Measurements from ENCODE around the gene BMP2K.
A peak's percentile ranks its signal among the peaks of the same experiment; 100 is the strongest.

Gene BMP2K

GRCh38 chr4:78754872-78755271, 21.3 kb upstream of the BMP2K start:
- H3K9me3 Mint-ChIP-seq = no peaks in the 10 kb centered on the region
- H3K4me1 Mint-ChIP-seq = peaks cover 35% of the 10 kb centered on the region
- no peak for ATAC-seq (ENCODE audit: low read depth)
- no peak overlapping the region for H3K27ac Mint-ChIP-seq
- DNase-seq (ENCODE audit: low spot score in 2 of 2) = no peak
- H3K27me3 Mint-ChIP-seq = no peaks in the 10 kb centered on the region
- H3K36me3 Mint-ChIP-seq = no peaks in the 10 kb centered on the region
- no peak overlapping the region for H3K4me3 Mint-ChIP-seq

- Mint-ChIP-seq H3K4me1 (peaks cover 28% of the 10 kb centered on the region), H3K36me3 (no peaks in the 10 kb centered on the region), H3K27ac (no peak overlapping the region), H3K4me3 (no peak overlapping the region), H3K27me3 (no peaks in the 10 kb centered on the region), H3K9me3 (no peaks in the 10 kb centered on the region)
- ATAC-seq (ENCODE audit: low read depth) (no peak), DNase-seq (ENCODE audit: low spot score in 2 of 2) (no peak)
Measured at GRCh38 chr4:78756137-78756536, 20.0 kb upstream of the BMP2K start.

GRCh38 chr4:78756776-78757175, 19.4 kb upstream of the BMP2K start:
- Mint-ChIP-seq H3K9me3 (no peaks in the 10 kb centered on the region), H3K4me1 (peaks cover 25% of the 10 kb centered on the region), H3K27ac (no peak overlapping the region), H3K27me3 (no peaks in the 10 kb centered on the region), H3K36me3 (no peaks in the 10 kb centered on the region), H3K4me3 (no peak overlapping the region)
- DNase-seq (ENCODE audit: low spot score in 2 of 2) = no peak
- ATAC-seq (ENCODE audit: low read depth) = no peak

- no peak for ATAC-seq (ENCODE audit: low read depth)
- DNase-seq (ENCODE audit: low spot score in 2 of 2) = no peak
- no peak overlapping the region for H3K4me3 Mint-ChIP-seq
- no peaks in the 10 kb centered on the region for H3K36me3 Mint-ChIP-seq
- H3K27ac Mint-ChIP-seq = no peak overlapping the region
- H3K27me3 Mint-ChIP-seq = no peaks in the 10 kb centered on the region
- peaks cover 22% of the 10 kb centered on the region for H3K4me1 Mint-ChIP-seq
- no peaks in the 10 kb centered on the region for H3K9me3 Mint-ChIP-seq
Measured at GRCh38 chr4:78757574-78757973, 18.6 kb upstream of the BMP2K start.

GRCh38 chr4:78758085-78758484, 18.1 kb upstream of the BMP2K start:
- no peak overlapping the region for H3K4me3 Mint-ChIP-seq
- ATAC-seq (ENCODE audit: low read depth) = no peak
- no peak overlapping the region for H3K27ac Mint-ChIP-seq
- peaks cover 18% of the 10 kb centered on the region for H3K4me1 Mint-ChIP-seq
- no peaks in the 10 kb centered on the region for H3K9me3 Mint-ChIP-seq
- H3K27me3 Mint-ChIP-seq = no peaks in the 10 kb centered on the region
- no peaks in the 10 kb centered on the region for H3K36me3 Mint-ChIP-seq
- DNase-seq (ENCODE audit: low spot score in 2 of 2) = no peak

GRCh38 chr4:78762529-78762928, 13.6 kb upstream of the BMP2K start:
- H3K4me3 Mint-ChIP-seq = no peak overlapping the region
- H3K27me3 Mint-ChIP-seq = no peaks in the 10 kb centered on the region
- ATAC-seq (ENCODE audit: low read depth) (no peak), DNase-seq (ENCODE audit: low spot score in 2 of 2) (no peak)
- no peak overlapping the region for H3K27ac Mint-ChIP-seq
- H3K4me1 Mint-ChIP-seq = peaks cover 20% of the 10 kb centered on the region
- H3K36me3 Mint-ChIP-seq = no peaks in the 10 kb centered on the region
- no peaks in the 10 kb centered on the region for H3K9me3 Mint-ChIP-seq

GRCh38 chr4:78763251-78763650, 12.9 kb upstream of the BMP2K start:
- Mint-ChIP-seq H3K9me3 (no peaks in the 10 kb centered on the region), H3K36me3 (no peaks in the 10 kb centered on the region), H3K27me3 (no peaks in the 10 kb centered on the region), H3K4me1 (peaks cover 21% of the 10 kb centered on the region), H3K27ac (no peak overlapping the region), H3K4me3 (no peak overlapping the region)
- ATAC-seq (ENCODE audit: low read depth) = no peak
- no peak for DNase-seq (ENCODE audit: low spot score in 2 of 2)

GRCh38 chr4:78763763-78764387, 12.3 kb upstream of the BMP2K start:
- Mint-ChIP-seq H3K36me3 (no peaks in the 10 kb centered on the region), H3K4me3 (no peak overlapping the region), H3K9me3 (no peaks in the 10 kb centered on the region), H3K27ac (no peak overlapping the region), H3K4me1 (peaks cover 24% of the 10 kb centered on the region), H3K27me3 (no peaks in the 10 kb centered on the region)
- ATAC-seq (ENCODE audit: low read depth) = no peak
- no peak for DNase-seq (ENCODE audit: low spot score in 2 of 2)

- ATAC-seq (ENCODE audit: low read depth) = no peak
- Mint-ChIP-seq H3K4me1 (peaks cover 24% of the 10 kb centered on the region), H3K9me3 (no peaks in the 10 kb centered on the region), H3K4me3 (no peak overlapping the region), H3K27ac (no peak overlapping the region), H3K27me3 (no peaks in the 10 kb centered on the region), H3K36me3 (no peaks in the 10 kb centered on the region)
- DNase-seq (ENCODE audit: low spot score in 2 of 2) = no peak
Measured at GRCh38 chr4:78764498-78764961, 11.6 kb upstream of the BMP2K start.

- DNase-seq (ENCODE audit: low spot score in 2 of 2) (no peak), ATAC-seq (ENCODE audit: low read depth) (no peak)
- Mint-ChIP-seq H3K4me3 (no peak overlapping the region), H3K9me3 (no peaks in the 10 kb centered on the region), H3K27me3 (no peaks in the 10 kb centered on the region), H3K4me1 (peaks cover 24% of the 10 kb centered on the region), H3K36me3 (no peaks in the 10 kb centered on the region), H3K27ac (peak overlapping the region; percentile 25)
Measured at GRCh38 chr4:78765432-78766006, 10.6 kb upstream of the BMP2K start.

GRCh38 chr4:78766026-78766425, 10.1 kb upstream of the BMP2K start:
- no peak for DNase-seq (ENCODE audit: low spot score in 2 of 2)
- H3K4me3 Mint-ChIP-seq = peak overlapping the region; percentile 24
- H3K27ac Mint-ChIP-seq = peak overlapping the region; percentile 25
- no peak for ATAC-seq (ENCODE audit: low read depth)
- H3K36me3 Mint-ChIP-seq = no peaks in the 10 kb centered on the region
- H3K4me1 Mint-ChIP-seq = peaks cover 24% of the 10 kb centered on the region
- H3K9me3 Mint-ChIP-seq = no peaks in the 10 kb centered on the region
- H3K27me3 Mint-ChIP-seq = no peaks in the 10 kb centered on the region

GRCh38 chr4:78766650-78767049, 9.5 kb upstream of the BMP2K start:
- ATAC-seq (ENCODE audit: low read depth) = peak; percentile 100
- H3K36me3 Mint-ChIP-seq = no peaks in the 10 kb centered on the region
- H3K27me3 Mint-ChIP-seq = no peaks in the 10 kb centered on the region
- H3K27ac Mint-ChIP-seq = peak overlapping the region; percentile 25
- peak in 1 of 2 donors; percentile 44 for DNase-seq (ENCODE audit: low spot score in 2 of 2)
- H3K4me1 Mint-ChIP-seq = peaks cover 24% of the 10 kb centered on the region
- H3K9me3 Mint-ChIP-seq = no peaks in the 10 kb centered on the region
- H3K4me3 Mint-ChIP-seq = peak overlapping the region; percentile 46

- no peaks in the 10 kb centered on the region for H3K36me3 Mint-ChIP-seq
- H3K27ac Mint-ChIP-seq = peak overlapping the region; percentile 25
- ATAC-seq (ENCODE audit: low read depth) (no peak), DNase-seq (ENCODE audit: low spot score in 2 of 2) (no peak)
- no peaks in the 10 kb centered on the region for H3K9me3 Mint-ChIP-seq
- H3K4me1 Mint-ChIP-seq = peaks cover 24% of the 10 kb centered on the region
- no peaks in the 10 kb centered on the region for H3K27me3 Mint-ChIP-seq
- no peak overlapping the region for H3K4me3 Mint-ChIP-seq
Measured at GRCh38 chr4:78767350-78767749, 8.8 kb upstream of the BMP2K start.

- Mint-ChIP-seq H3K27me3 (no peaks in the 10 kb centered on the region), H3K36me3 (no peaks in the 10 kb centered on the region), H3K4me3 (no peak overlapping the region), H3K27ac (no peak overlapping the region), H3K9me3 (no peaks in the 10 kb centered on the region), H3K4me1 (peaks cover 24% of the 10 kb centered on the region)
- no peak for ATAC-seq (ENCODE audit: low read depth)
- no peak for DNase-seq (ENCODE audit: low spot score in 2 of 2)
Measured at GRCh38 chr4:78768452-78769180, 7.5 kb upstream of the BMP2K start.

All from memory B cell (primary cell).